Activated CD4-positive, alpha-beta memory T cell treated with anti-CD3 and anti-CD28 coated beads, Interleukin-2, amount 10 ng/mL, durations not matched to agents 7 days and 5 days (primary cell): ENCODE data around the gene KLF11. TPM values are rescaled to one million over a fixed set of nuclear protein-coding genes. Genes with fewer than 3 reads are reported as not detected.

Experiments used
- total RNA-seq, 2 experiments: library from RNA; stranded (reverse); gene quantifications; one replicate each; pipeline ENCODE4 v1.2.3, GENCODE V29; 2021

Gene KLF11
- total RNA-seq, 2 experiments from 2014 or later = 14.4 to 16.0 TPM

Other genes starting within 250 kb of the KLF11 start
- gene TAF1B, start 200.1 kb upstream of the KLF11 start, total RNA-seq = 10 to 100 TPM; 49.4 to 54.7 TPM
- 1 to 10 TPM; 1.2 to 2.0 TPM for gene GRHL1, start 91.9 kb upstream of the KLF11 start, total RNA-seq
- gene CYS1, start 36.9 kb downstream of the KLF11 start, total RNA-seq = under 1 TPM; 0.40 to 0.71 TPM
- 100 to 1,000 TPM; 546 to 570 TPM for gene RRM2, start 79.2 kb downstream of the KLF11 start, total RNA-seq